ENCODE measurements around the gene ABCC9. TPM values are rescaled to one million over a fixed set of nuclear protein-coding genes. Genes with fewer than 3 reads are reported as not detected.

Gene ABCC9
- total RNA-seq, 1 experiment from 2014 or later = 0.07 TPM

DNA sequence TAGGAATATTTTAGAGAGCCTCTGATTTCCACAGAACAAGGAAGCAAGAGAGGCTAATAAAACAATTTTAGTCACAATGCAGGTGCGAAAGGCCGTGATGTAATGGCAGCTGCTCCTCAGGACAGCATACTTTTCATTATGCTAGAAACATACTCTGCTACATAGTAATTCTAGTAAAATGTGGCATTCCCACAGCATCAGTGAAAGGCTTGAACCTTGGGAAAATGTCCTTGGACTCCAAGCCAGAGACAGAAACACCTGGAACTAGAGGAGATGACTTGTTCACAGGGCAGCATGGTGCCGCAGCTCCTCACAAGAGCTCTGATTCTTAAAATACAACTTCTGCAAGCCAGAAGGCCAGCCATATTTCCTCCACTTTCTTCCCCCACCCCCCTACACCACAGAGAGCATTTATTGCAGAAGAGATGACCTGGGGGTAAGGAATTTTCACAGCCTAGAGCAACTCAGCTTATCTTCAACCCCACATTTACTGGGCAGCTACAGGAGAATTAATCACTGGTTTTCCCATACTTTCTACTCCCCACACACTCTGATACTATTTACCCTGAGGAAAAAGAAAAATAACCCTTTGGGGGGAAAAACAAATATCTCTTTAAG lies 15.8 kb downstream of the ABCC9 start:
- no peaks in the 10 kb centered on the region for H3K27me3 ChIP-seq (ENCODE audit: insufficient read depth, low read depth)
- intact Hi-C loops (cut with micrococcal nuclease; ENCODE audit: unreplicated experiment) = no loop called here
- DNase-seq = no peak
- H3K4me1 ChIP-seq (replicated peaks; ENCODE audit: insufficient read depth) = no peaks in the 10 kb centered on the region
- H3F3A ChIP-seq (ENCODE audit: insufficient read depth, low read depth) = no peaks in the 10 kb centered on the region
- POLR2A ChIA-PET (ENCODE audit: unreplicated experiment) = no interaction called here
- H3K27ac ChIP-seq = no peak overlapping the region
- no peaks in the 10 kb centered on the region for H4K20me1 ChIP-seq (ENCODE audit: insufficient read depth)
- no peaks in the 10 kb centered on the region for H3K36me3 ChIP-seq (ENCODE audit: low read depth)
- H3K9me2 ChIP-seq (ENCODE audit: insufficient read depth) = no peaks in the 10 kb centered on the region
- no peaks in the 10 kb centered on the region for H3K9me3 ChIP-seq (ENCODE audit: insufficient read depth, low read depth)
- CTCF ChIA-PET = no interaction called here
- H3K4me2 ChIP-seq = no peak overlapping the region
- no peak overlapping the region for H2AFZ ChIP-seq
- no TSS peak for BruUV-seq (replicated peaks)
- no peak overlapping the region for H3K4me3 ChIP-seq
- no peaks in the 10 kb centered on the region for H3K79me2 ChIP-seq (ENCODE audit: low read depth)
- TF ChIP-seq EZH2 (IDR thresholded peaks at IDR 0.05; ENCODE audit: low read depth) = no peak
- TF ChIP-seq, protein P1, sequence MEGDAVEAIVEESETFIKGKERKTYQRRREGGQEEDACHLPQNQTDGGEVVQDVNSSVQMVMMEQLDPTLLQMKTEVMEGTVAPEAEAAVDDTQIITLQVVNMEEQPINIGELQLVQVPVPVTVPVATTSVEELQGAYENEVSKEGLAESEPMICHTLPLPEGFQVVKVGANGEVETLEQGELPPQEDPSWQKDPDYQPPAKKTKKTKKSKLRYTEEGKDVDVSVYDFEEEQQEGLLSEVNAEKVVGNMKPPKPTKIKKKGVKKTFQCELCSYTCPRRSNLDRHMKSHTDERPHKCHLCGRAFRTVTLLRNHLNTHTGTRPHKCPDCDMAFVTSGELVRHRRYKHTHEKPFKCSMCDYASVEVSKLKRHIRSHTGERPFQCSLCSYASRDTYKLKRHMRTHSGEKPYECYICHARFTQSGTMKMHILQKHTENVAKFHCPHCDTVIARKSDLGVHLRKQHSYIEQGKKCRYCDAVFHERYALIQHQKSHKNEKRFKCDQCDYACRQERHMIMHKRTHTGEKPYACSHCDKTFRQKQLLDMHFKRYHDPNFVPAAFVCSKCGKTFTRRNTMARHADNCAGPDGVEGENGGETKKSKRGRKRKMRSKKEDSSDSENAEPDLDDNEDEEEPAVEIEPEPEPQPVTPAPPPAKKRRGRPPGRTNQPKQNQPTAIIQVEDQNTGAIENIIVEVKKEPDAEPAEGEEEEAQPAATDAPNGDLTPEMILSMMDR (conservative IDR thresholded peaks at IDR 0.05) = no peak

DNA sequence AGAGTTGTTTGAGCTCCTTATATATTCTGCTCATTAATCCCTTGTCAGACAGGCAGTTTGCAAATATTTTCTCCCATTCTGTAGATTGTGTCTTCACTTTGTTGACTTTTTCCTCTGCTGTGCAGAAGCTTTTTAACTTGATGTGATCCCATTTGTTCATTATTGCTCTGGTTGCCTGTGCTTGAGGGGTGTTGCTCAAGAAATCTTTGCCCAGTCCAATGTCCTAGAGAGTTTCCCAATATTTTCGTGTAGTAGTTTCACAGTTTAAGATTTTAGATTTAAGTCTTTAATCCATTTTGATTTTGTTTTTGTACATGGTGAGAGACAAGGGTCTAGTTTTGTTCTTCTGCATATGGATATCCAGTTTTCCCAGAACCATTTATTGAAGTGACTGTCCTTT lies 19.8 kb downstream of the ABCC9 start:
- Histone ChIP-seq H3F3A (ENCODE audit: insufficient read depth, low read depth) (no peaks in the 10 kb centered on the region), H3K9me3 (ENCODE audit: insufficient read depth, low read depth) (no peaks in the 10 kb centered on the region), H3K4me3 (no peak overlapping the region), H3K79me2 (ENCODE audit: low read depth) (no peaks in the 10 kb centered on the region), H2AFZ (no peak overlapping the region), H4K20me1 (ENCODE audit: insufficient read depth) (no peaks in the 10 kb centered on the region), H3K9me2 (ENCODE audit: insufficient read depth) (no peaks in the 10 kb centered on the region), H3K27ac (no peak overlapping the region), H3K27me3 (ENCODE audit: insufficient read depth, low read depth) (no peaks in the 10 kb centered on the region), H3K4me2 (no peak overlapping the region), H3K4me1 (replicated peaks; ENCODE audit: insufficient read depth) (no peaks in the 10 kb centered on the region), H3K36me3 (ENCODE audit: low read depth) (no peaks in the 10 kb centered on the region)
- CTCF ChIA-PET = no interaction called here
- TF ChIP-seq, protein P1 (conservative IDR thresholded peaks at IDR 0.05) = no peak
- no peak for TF ChIP-seq EZH2 (IDR thresholded peaks at IDR 0.05; ENCODE audit: low read depth)
- BruUV-seq (replicated peaks) = no TSS peak
- POLR2A ChIA-PET (ENCODE audit: unreplicated experiment) = no interaction called here
- no peak for DNase-seq
- intact Hi-C loops (cut with micrococcal nuclease; ENCODE audit: unreplicated experiment) = no loop called here

- H3K9me3 ChIP-seq (ENCODE audit: insufficient read depth, low read depth) = no peaks in the 10 kb centered on the region
- no peaks in the 10 kb centered on the region for H3F3A ChIP-seq (ENCODE audit: insufficient read depth, low read depth)
- no peak overlapping the region for H3K27ac ChIP-seq
- BruUV-seq (replicated peaks) = no TSS peak
- no peaks in the 10 kb centered on the region for H4K20me1 ChIP-seq (ENCODE audit: insufficient read depth)
- H3K36me3 ChIP-seq (ENCODE audit: low read depth) = no peaks in the 10 kb centered on the region
- H3K79me2 ChIP-seq (ENCODE audit: low read depth) = no peaks in the 10 kb centered on the region
- TF ChIP-seq, protein P1 (conservative IDR thresholded peaks at IDR 0.05) = no peak
- no peak for TF ChIP-seq EZH2 (IDR thresholded peaks at IDR 0.05; ENCODE audit: low read depth)
- ChIA-PET CTCF (no interaction called here), POLR2A (ENCODE audit: unreplicated experiment) (interaction anchor here (0.6 kb wide), 2 partner anchors 16 to 700 kb away, joined by 4 to 9 read pairs; no protein-coding TSS in a partner anchor)
- H2AFZ ChIP-seq = no peak overlapping the region
- no peak overlapping the region for H3K4me3 ChIP-seq
- H3K9me2 ChIP-seq (ENCODE audit: insufficient read depth) = no peaks in the 10 kb centered on the region
- no peak for DNase-seq
- H3K27me3 ChIP-seq (ENCODE audit: insufficient read depth, low read depth) = no peaks in the 10 kb centered on the region
- no peak overlapping the region for H3K4me2 ChIP-seq
- no peaks in the 10 kb centered on the region for H3K4me1 ChIP-seq (replicated peaks; ENCODE audit: insufficient read depth)
- intact Hi-C loops (cut with micrococcal nuclease; ENCODE audit: unreplicated experiment) = no loop called here
These were observed 22.8 kb downstream of the ABCC9 start for GRCh38 chr12:21918456-21918855.
